GM10266 (cell line): ENCODE results near the gene MPP3.

Source experiments
- DNase-seq: peaks from one replicate; pipeline ENCODE4 v3.0.0; 2012; ENCODE audit errors: extremely low spot score
- TF ChIP-seq, protein P1 (sequence below): IDR thresholded peaks from 2 replicates; pipeline ENCODE4 v1.5.1; 2012; ENCODE audit warnings: mild to moderate bottlenecking, low read depth; ENCODE audit not compliant: control insufficient read depth, insufficient read depth; ENCODE audit errors: missing control alignments

The MPP3 gene

DNA sequence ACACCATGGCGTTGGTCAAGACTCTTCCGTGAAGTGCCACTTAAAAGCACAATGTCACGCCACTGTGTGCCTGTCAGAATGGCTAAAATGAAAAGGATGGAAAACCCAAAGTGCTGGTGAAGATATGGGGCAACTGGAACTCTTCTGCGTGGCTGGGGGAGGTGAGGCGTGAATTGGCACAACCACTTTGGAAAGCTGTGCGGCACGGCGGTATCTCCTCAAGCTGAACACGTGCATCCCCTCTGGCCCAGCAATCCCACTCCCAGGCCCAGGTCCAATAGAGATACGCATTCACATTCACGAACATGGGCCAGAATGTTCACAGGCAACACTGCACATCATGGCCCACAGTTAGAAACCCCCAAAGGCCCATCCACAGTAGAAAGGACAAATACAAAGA is 63.1 kb downstream of the MPP3 start:
- DNase-seq = no peak
- TF ChIP-seq, protein P1, sequence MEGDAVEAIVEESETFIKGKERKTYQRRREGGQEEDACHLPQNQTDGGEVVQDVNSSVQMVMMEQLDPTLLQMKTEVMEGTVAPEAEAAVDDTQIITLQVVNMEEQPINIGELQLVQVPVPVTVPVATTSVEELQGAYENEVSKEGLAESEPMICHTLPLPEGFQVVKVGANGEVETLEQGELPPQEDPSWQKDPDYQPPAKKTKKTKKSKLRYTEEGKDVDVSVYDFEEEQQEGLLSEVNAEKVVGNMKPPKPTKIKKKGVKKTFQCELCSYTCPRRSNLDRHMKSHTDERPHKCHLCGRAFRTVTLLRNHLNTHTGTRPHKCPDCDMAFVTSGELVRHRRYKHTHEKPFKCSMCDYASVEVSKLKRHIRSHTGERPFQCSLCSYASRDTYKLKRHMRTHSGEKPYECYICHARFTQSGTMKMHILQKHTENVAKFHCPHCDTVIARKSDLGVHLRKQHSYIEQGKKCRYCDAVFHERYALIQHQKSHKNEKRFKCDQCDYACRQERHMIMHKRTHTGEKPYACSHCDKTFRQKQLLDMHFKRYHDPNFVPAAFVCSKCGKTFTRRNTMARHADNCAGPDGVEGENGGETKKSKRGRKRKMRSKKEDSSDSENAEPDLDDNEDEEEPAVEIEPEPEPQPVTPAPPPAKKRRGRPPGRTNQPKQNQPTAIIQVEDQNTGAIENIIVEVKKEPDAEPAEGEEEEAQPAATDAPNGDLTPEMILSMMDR = no peak

DNA sequence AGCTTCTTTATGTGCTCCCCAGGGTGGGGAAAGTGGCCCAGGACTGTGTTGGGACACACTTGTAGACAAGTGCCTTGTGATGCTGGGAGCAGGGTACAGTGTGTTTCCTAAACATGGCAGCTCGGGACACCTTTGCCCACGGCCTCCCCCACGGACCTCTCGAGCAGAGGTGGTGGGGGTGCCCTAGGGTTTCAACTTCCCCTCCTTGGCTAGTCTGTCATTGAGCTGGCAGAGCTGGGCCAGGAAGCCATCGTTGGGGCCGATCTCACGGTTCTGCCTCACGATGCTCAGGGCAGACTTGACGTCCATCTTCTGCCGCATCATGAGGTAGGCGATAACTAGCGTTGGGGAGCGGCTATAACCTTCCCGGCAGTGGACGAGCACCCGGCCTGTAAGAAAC is 63.5 kb downstream of the MPP3 start:
- TF ChIP-seq, protein P1 = no peak
- DNase-seq = no peak

DNA sequence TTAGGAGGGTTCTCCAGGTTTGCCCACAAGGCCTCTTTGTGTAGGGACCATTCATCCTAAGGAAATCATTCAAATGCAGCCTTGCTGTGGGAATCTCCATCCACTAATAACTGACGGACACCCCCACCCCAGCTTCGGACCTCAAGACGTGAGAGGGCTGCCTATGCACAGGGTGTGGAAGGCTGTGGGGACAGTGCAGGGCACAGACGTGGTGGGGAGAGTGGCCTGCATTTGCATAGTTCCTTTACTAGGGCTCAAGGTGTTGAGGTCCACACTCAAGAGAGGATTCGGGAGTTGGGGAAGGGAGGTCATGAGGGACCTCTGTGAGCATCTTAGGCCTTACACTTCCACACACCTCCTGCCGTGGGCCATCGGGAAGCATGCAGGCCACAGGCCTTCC is 64.0 kb downstream of the MPP3 start:
- DNase-seq = no peak
- TF ChIP-seq, protein P1 = no peak

DNA sequence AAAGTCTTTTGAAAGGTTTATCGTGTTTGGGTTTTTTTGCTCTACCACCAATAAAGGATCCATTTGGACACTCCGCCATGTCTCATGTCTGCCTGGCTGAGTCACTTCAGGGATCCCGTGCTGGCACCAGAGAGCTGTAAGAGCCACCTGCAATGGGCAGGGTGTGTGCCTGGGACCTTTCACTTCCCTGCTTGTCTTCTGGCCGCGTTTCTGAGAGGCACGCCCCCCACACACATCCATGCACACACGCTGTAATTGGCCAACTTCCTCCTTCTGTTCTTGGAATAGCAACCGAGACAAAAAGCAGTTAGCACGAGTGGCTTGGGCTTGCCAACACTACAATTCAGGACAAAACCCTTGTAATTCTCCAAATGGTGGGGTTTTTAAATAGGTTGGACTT is 64.6 kb downstream of the MPP3 start:
- TF ChIP-seq, protein P1 = no peak
- no peak for DNase-seq

DNA sequence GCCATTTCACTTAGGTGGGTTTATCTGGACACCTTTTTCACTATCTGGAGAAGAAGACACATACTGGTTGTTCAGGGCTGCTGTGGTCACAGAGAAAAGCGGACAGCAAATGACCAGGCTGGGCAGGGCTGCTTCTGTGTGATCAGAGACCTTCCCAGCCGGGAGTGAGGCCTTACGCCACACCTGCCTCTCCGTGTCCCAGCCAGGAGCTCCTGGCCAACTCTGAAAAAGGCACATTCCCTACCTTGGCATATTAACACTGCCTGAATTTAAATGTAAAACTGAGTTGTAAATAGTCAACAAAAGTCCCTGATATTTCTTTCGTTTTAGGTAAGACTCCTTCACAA is 65.3 kb downstream of the MPP3 start:
- DNase-seq = no peak
- TF ChIP-seq, protein P1 = no peak

DNA sequence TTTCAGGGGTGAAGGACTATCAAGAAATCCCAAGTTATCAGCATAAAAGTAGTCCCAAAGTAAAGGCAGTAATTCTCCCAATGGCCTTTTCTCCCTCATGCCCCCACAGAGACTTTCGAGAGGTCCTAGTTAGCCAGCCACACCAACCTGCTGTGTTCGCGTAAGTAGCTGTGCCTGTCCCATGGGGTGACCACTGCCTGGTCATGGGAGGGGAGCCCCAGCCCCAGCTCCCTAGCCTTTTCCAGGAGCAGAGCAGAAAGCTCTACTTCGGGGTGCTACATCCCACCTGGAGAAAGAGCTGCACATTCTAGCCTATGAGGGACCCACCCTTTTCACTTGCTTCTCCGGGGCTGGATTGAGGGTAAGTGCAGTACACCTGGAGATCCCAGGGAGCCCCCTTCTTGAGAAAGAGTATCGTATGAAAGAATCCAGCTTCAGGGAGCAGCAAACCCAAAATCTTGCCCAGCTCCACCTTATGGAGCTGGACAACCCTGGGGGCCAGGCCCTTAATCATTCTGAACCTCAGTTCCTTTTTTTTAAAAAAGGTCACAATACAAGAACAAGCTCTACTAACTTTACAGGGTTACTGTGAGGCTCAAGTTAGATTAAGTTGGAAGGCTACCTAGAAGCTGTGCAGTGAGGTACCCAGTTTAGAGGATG is 65.8 kb downstream of the MPP3 start:
- no peak for DNase-seq
- TF ChIP-seq, protein P1 = no peak

DNA sequence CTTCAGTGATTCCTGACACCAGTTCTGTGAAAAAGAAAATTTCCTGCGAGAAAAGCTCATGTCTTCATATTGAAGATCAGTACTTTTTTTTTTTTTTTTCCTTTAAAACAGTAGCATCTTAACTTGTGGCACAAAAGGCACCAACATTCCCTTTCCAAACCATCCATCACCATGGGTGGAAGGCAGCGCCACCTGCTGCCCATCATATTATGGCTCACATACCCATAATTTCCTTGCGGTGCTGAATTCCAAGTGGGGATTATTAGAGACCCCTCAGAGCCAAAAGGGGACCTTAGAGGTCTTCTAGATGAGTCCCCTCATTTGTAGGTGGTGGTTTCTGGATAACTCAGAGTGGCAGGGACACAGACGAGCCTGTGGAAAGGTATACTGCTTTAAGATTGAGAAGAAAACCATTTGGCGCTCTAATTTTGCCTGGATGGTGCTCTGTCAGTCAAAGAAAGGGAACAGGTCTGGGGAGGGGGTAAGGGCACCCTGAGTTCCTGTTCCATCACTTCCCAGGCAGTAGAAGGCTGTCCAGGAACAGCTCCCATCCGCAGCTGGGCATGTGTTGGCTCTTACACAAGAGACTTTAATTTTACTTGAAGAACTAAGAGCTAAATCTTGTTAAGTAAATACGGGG is 66.4 kb downstream of the MPP3 start:
- TF ChIP-seq, protein P1 = peak; percentile 79
- DNase-seq = no peak
